Transverse colon (tissue), 4 donors: ENCODE measurements around the gene C2orf80. TPM values are rescaled to one million over a fixed set of nuclear protein-coding genes. Genes with fewer than 3 reads are reported as not detected.

Experiments
- DNase-seq: peaks from one replicate; pipeline ENCODE4 v3.0.0-alpha.2; 2019
- H3K27ac ChIP-seq, 4 donors: fragments of 200-600 bp; sonication (generic); 2 replicates each; pipeline ENCODE4 v1.5.1; 2016 to 2018; ENCODE audit warnings: inconsistent platforms in 4 of 4
- H3K27me3 ChIP-seq: fragments of 200-600 bp; sonication (generic); 2 replicates; pipeline ENCODE4 v1.5.1; 2017; ENCODE audit warnings: inconsistent platforms
- H3K36me3 ChIP-seq, 4 donors: fragments of 200-600 bp; sonication (generic); 2 replicates each; pipeline ENCODE4 v1.5.1; 2017 to 2019; ENCODE audit warnings: inconsistent platforms in 4 of 4
- H3K4me1 ChIP-seq, 4 donors: fragments of 200-600 bp; sonication (generic); 2 replicates each; pipeline ENCODE4 v1.5.1; 2017 to 2020; ENCODE audit warnings: inconsistent platforms in 4 of 4
- H3K4me3 ChIP-seq, 4 donors: fragments of 200-600 bp; sonication (generic); 1 replicate in 1 of 4; 2 replicates in 3 of 4; pipeline versions ENCODE4 v1.5.1 to v1.6.1; 2017 to 2019; ENCODE audit warnings: inconsistent platforms in 4 of 4
- H3K9me3 ChIP-seq, 2 donors: fragments of 200-600 bp; sonication (generic); 2 replicates each; pipeline ENCODE4 v1.5.1; 2017 to 2019; ENCODE audit warnings: inconsistent platforms in 2 of 2
- CTCF ChIP-seq, 5 experiments: fragments of 200-600 bp in 3 of 5; fragments of 450-650 bp in 2 of 5; sonication (generic) in 3 of 5; IDR thresholded peaks; 1 replicate in 2 of 5; 2 replicates in 3 of 5; pipeline ENCODE4 v1.5.1; 2016 to 2017; ENCODE audit warnings: antibody characterized with exemption in 5 of 5, inconsistent platforms in 3 of 5, mild to moderate bottlenecking in 2 of 5, moderate library complexity in 1 of 5
- EP300 ChIP-seq: sonication (generic); formaldehyde crosslinking; IDR thresholded peaks from one replicate; pipeline ENCODE4 v1.6.1; 2017; ENCODE audit warnings: antibody characterized with exemption, low read depth
- POLR2A ChIP-seq: fragments of 450-650 bp; IDR thresholded peaks from one replicate; pipeline ENCODE4 v1.6.1; 2016; ENCODE audit warnings: antibody characterized with exemption, mild to moderate bottlenecking, moderate library complexity
- POLR2AphosphoS5 ChIP-seq, 3 donors: sonication (generic); formaldehyde crosslinking; IDR thresholded peaks; one replicate each; pipeline ENCODE4 v1.6.1; 2016; ENCODE audit warnings: antibody characterized with exemption in 3 of 3
- WGBS, 2 donors: methylation state at CpG; one replicate each; pipeline ENCODE4 v1.1.5; 2018; ENCODE audit warnings: low coverage in 1 of 2; 5-methylcytosine and 5-hydroxymethylcytosine counted together
- in situ Hi-C, 4 donors: fragments of 200-750 bp; cut with MboI; loops; one replicate each; pipeline versions ENCODE4 v1.15.0 to v1.15.1; 2017; ENCODE audit warnings: low sequenced_read_pairs in 3 of 4, low pct_ligation_motif_present in 1 of 4, low pct_unique_long_range_greater_than_20kb in 1 of 4
- intact Hi-C: fragments of 100-400 bp; cut with DNase I; formaldehyde crosslinking; loops from one replicate; pipeline ENCODE4 v1.15.1; 2023; ENCODE audit warnings: low total_unique reads
- total RNA-seq, 4 donors: library from RNA; depleted of rRNA; stranded (reverse); fragments of >200 nt; gene quantifications; one replicate each; pipeline ENCODE4 v1.1.0, GENCODE V29; 2016

C2orf80 gene
- total RNA-seq, 4 donors from 2014 or later, result not detected

GRCh38 chr2:208208335-208209085, 18.7 kb upstream of the C2orf80 start:
- no peak for DNase-seq
- Histone ChIP-seq H3K27ac (no peak overlapping the region), H3K9me3 (no peaks in the 10 kb centered on the region), H3K4me1 (no peaks in the 10 kb centered on the region), H3K36me3 (no peaks in the 10 kb centered on the region), H3K27me3 (no peaks in the 10 kb centered on the region), H3K4me3 (no peak overlapping the region)
- in situ Hi-C loops (no loop called here), intact Hi-C loops (no loop called here)
- TF ChIP-seq POLR2A, result no peak
- no peak for TF ChIP-seq CTCF (IDR thresholded peaks at IDR 0.05)
- no peak for TF ChIP-seq EP300
- no peak for TF ChIP-seq POLR2AphosphoS5 (IDR thresholded peaks at IDR 0.05)
- 87% methylated on average over 9 of the region's 9 CpGs; no CpG with 5 or more reads in 1 of the 2 donors for WGBS, 2 donors

- no peak for DNase-seq
- TF ChIP-seq POLR2AphosphoS5 (IDR thresholded peaks at IDR 0.05) (no peak), EP300 (no peak), CTCF (IDR thresholded peaks at IDR 0.05) (no peak), POLR2A (no peak)
- intact Hi-C loops (no loop called here), in situ Hi-C loops (no loop called here)
- H3K4me1 ChIP-seq, result no peaks in the 10 kb centered on the region
- H3K4me3 ChIP-seq, result no peak overlapping the region
- H3K27me3 ChIP-seq, result no peaks in the 10 kb centered on the region
- H3K27ac ChIP-seq, result no peak overlapping the region
- WGBS, 2 donors, result 52 to 68% methylated on average over 3 of the region's 3 CpGs
- no peaks in the 10 kb centered on the region for H3K36me3 ChIP-seq
- H3K9me3 ChIP-seq, result no peaks in the 10 kb centered on the region
Observed at GRCh38 chr2:208207769-208208168, 17.9 kb upstream of the C2orf80 start.

- 65 to 72% methylated on average over 5 of the region's 5 CpGs for WGBS, 2 donors
Observed at GRCh38 chr2:208204166-208204565, 14.3 kb upstream of the C2orf80 start.

GRCh38 chr2:208195531-208195930, 5.7 kb upstream of the C2orf80 start:
- Histone ChIP-seq H3K27me3 (no peaks in the 10 kb centered on the region), H3K9me3 (no peaks in the 10 kb centered on the region), H3K36me3 (no peaks in the 10 kb centered on the region), H3K4me3 (no peak overlapping the region), H3K27ac (no peak overlapping the region), H3K4me1 (no peaks in the 10 kb centered on the region)
- WGBS, 2 donors, result 69 to 75% methylated on average over 2 to 3 of the region's 3 CpGs
- in situ Hi-C loops (no loop called here), intact Hi-C loops (no loop called here)
- TF ChIP-seq EP300 (no peak), CTCF (IDR thresholded peaks at IDR 0.05) (no peak)
- DNase-seq, result no peak

More at GRCh38 chr2:208204166-208204565, 14.3 kb upstream of the C2orf80 start:
- no peak overlapping the region for H3K27ac ChIP-seq
- no peak overlapping the region for H3K4me3 ChIP-seq
- no peak for TF ChIP-seq POLR2AphosphoS5 (IDR thresholded peaks at IDR 0.05)
- no peak for TF ChIP-seq CTCF (IDR thresholded peaks at IDR 0.05)
- TF ChIP-seq POLR2A, result no peak
- no peak for TF ChIP-seq EP300
- H3K27me3 ChIP-seq, result no peaks in the 10 kb centered on the region
- in situ Hi-C loops, result no loop called here
- intact Hi-C loops, result no loop called here
- H3K9me3 ChIP-seq, result no peaks in the 10 kb centered on the region
- no peaks in the 10 kb centered on the region for H3K36me3 ChIP-seq
- no peaks in the 10 kb centered on the region for H3K4me1 ChIP-seq
- DNase-seq, result no peak
